Right lobe of liver (tissue), 6 donors: Measurements from ENCODE around the gene BEX2. TPM values are rescaled to one million over a fixed set of nuclear protein-coding genes. Genes with fewer than 3 reads are reported as not detected.
"Not testable (repeated sequence)": the region's sequence is repeated elsewhere in the genome, so short reads cannot be mapped to it uniquely, and the experiment has no call there.

Source experiments
- ATAC-seq, 4 donors: fragments of 200-7000 bp; cut with Tn5 transposase; one replicate each; pipeline ENCODE4 v1.9.1; 2020; ENCODE audit warnings: mild to moderate bottlenecking in 4 of 4, moderate library complexity in 4 of 4
- DNase-seq, 3 donors: peaks; one replicate each; pipeline ENCODE4 v3.0.0-alpha.2; 2020
- H3K27ac ChIP-seq, 3 donors: fragments of 200-600 bp; one replicate each; pipeline ENCODE4 v1.8.0; 2022
- H3K27me3 ChIP-seq, 2 donors: fragments of 200-600 bp; one replicate each; pipeline ENCODE4 v1.8.0; 2022
- H3K36me3 ChIP-seq, 4 donors: fragments of 200-600 bp; sonication (generic) in 1 of 4; one replicate each; pipeline versions ENCODE4 v1.5.1 to v1.8.0; 2017 to 2022; ENCODE audit warnings: control low read depth in 1 of 4
- H3K4me1 ChIP-seq, 4 donors: fragments of 200-600 bp; sonication (generic) in 1 of 4; one replicate each; pipeline versions ENCODE4 v1.5.1 to v1.8.0; 2017 to 2022; ENCODE audit warnings: control low read depth in 1 of 4
- H3K4me3 ChIP-seq, 3 donors: fragments of 200-600 bp; one replicate each; pipeline ENCODE4 v1.8.0; 2022
- H3K9me3 ChIP-seq, 4 donors: fragments of 200-600 bp; sonication (generic) in 1 of 4; one replicate each; pipeline versions ENCODE4 v1.5.1 to v1.8.0; 2017 to 2022; ENCODE audit warnings: control low read depth in 1 of 4
- CTCF ChIP-seq, 4 donors: fragments of 200-600 bp in 3 of 4; fragments of 450-650 bp in 1 of 4; IDR thresholded peaks; one replicate each; pipeline versions ENCODE4 v1.5.1 to v1.8.0; 2016 to 2022; ENCODE audit warnings: antibody characterized with exemption in 4 of 4, mild to moderate bottlenecking in 2 of 4
- POLR2A ChIP-seq: fragments of 450-650 bp; IDR thresholded peaks from one replicate; pipeline ENCODE4 v1.6.1; 2017; ENCODE audit warnings: antibody characterized with exemption, mild to moderate bottlenecking
- WGBS: methylation state at CpG from one replicate; pipeline ENCODE4 v1.1.6; 2018; ENCODE audit warnings: low coverage, low lambda C conversion rate; ENCODE audit not compliant: insufficient coverage; ENCODE audit errors: missing lambda C conversion rate; 5-methylcytosine and 5-hydroxymethylcytosine counted together
- intact Hi-C, 2 donors: fragments of 100-400 bp; cut with DNase I; formaldehyde crosslinking; loops; one replicate each; pipeline versions ENCODE4 v1.11.2 to v1.14.1; 2022
- long read RNA-seq: library from polyadenylated mRNA; unstranded; transcript quantifications from one replicate; pipeline ENCODE4 v2.0.0, GENCODE V29; 2019
- total RNA-seq, 6 experiments: library from RNA; depleted of rRNA in 2 of 6; stranded (reverse); fragments of >200 nt in 2 of 6; fragmentation: NEBNext Ultra II Directional in 3 of 6; extraction: Animal tissue kit (Norgen Biotek cat#: 25700) in 3 of 6; gene quantifications; one replicate each; pipeline versions ENCODE4 v1.1.0 to v1.2.4, GENCODE V29; 2016 to 2023
- donor health status: DM: no; HTN: yes; CAD: no.
- donor health status: DM: no; HTN: no; CAD: no.
- donor health status: DM: no; HTN: no; CAD: no.
- donor health status: DM: no; HTN: yes; CAD: no.
- donor health status: DM: no; HTN: yes; CAD: no.

BEX2 gene
- total RNA-seq, result 1 to 10 TPM in 3 of 6 experiments, not detected in 3; 1.9 to 2.1 (median 2.1) TPM
- long read RNA-seq, partial matches to known transcripts, result 0 of 2 reads
- long read RNA-seq, other reads (novel, unspliced or antisense), result 0 of 2 reads

- intact Hi-C loops, result no loop called here
- no peaks in the 10 kb centered on the region for H3K9me3 ChIP-seq
- no peaks in the 10 kb centered on the region for H3K36me3 ChIP-seq
- WGBS, result 48% methylated on average over 2 of the region's 52 CpGs
- peak within 1 kb of the TSS; percentile 22 to 48 (median 25) for H3K4me3 ChIP-seq
- peaks cover 0 to 3% of the 10 kb centered on the region in 2 donors for H3K27me3 ChIP-seq
- H3K27ac ChIP-seq, result no peak within 1 kb of the TSS
- ATAC-seq (peak; percentile 82 to 96 (median 90)), DNase-seq (peak; percentile 40 to 72 (median 61))
- TF ChIP-seq POLR2A (no peak), CTCF (IDR thresholded peaks at IDR 0.05) (no peak)
- no peaks in the 10 kb centered on the region for H3K4me1 ChIP-seq
Measured at GRCh38 chrX:103310555-103311398, at the start of gene BEX2. Gene BEX2 (minus strand): TSS chrX:103310990. CDS start chrX:103309976, 1,014 bp downstream.

- Histone ChIP-seq H3K27me3 (peaks cover 0 to under 1% of the 10 kb centered on the region in 2 donors), H3K27ac (no peak overlapping the region), H3K4me3 (no peak overlapping the region), H3K9me3 (no peaks in the 10 kb centered on the region), H3K36me3 (no peaks in the 10 kb centered on the region), H3K4me1 (no peaks in the 10 kb centered on the region)
- no peak for TF ChIP-seq POLR2A
- TF ChIP-seq CTCF (IDR thresholded peaks at IDR 0.05), result no peak
- DNase-seq, result no peak
- ATAC-seq, result no peak
- WGBS, result 57% methylated on average over 1 of the region's 2 CpGs
- intact Hi-C loops, result no loop called here
Measured at GRCh38 chrX:103360092-103360491, 49.3 kb upstream of the BEX2 start.

- DNase-seq, H3K4me1 ChIP-seq, H3K27ac ChIP-seq, H3K4me3 ChIP-seq, intact Hi-C loops, H3K9me3 ChIP-seq, ATAC-seq, H3K27me3 ChIP-seq, H3K36me3 ChIP-seq: not testable (repeated sequence)
- WGBS, result no CpG with 5 or more reads among the region's 3 CpGs
Measured at GRCh38 chrX:103359605-103360004, 48.8 kb upstream of the BEX2 start.

- H3K27me3 ChIP-seq, result no peaks in the 10 kb centered on the region
- no peaks in the 10 kb centered on the region for H3K4me1 ChIP-seq
- no peak for TF ChIP-seq POLR2A
- no peak for TF ChIP-seq CTCF (IDR thresholded peaks at IDR 0.05)
- DNase-seq (no peak), ATAC-seq (no peak)
- intact Hi-C loops, result no loop called here
- H3K36me3 ChIP-seq, result no peaks in the 10 kb centered on the region
- no peaks in the 10 kb centered on the region for H3K9me3 ChIP-seq
- H3K27ac ChIP-seq, result no peak overlapping the region
- WGBS, result 71% methylated on average over 2 of the region's 2 CpGs
- H3K4me3 ChIP-seq, result no peak overlapping the region
Measured at GRCh38 chrX:103357871-103358270, 47.1 kb upstream of the BEX2 start.

- peaks cover 0 to 4% of the 10 kb centered on the region in 2 donors for H3K27me3 ChIP-seq
- TF ChIP-seq POLR2A (no peak), CTCF (IDR thresholded peaks at IDR 0.05) (no peak)
- no peaks in the 10 kb centered on the region for H3K36me3 ChIP-seq
- H3K4me3 ChIP-seq, result peak overlapping the region; percentile 41 to 58 (median 54)
- intact Hi-C loops, result no loop called here
- WGBS, result 20% methylated on average over 11 of the region's 13 CpGs
- H3K9me3 ChIP-seq, result no peaks in the 10 kb centered on the region
- ATAC-seq (peak; percentile 68 to 80 (median 72)), DNase-seq (peak in 1 of 3 donors; percentile 32)
- H3K27ac ChIP-seq, result peak overlapping the region; percentile 75 to 87 (median 78)
- no peaks in the 10 kb centered on the region for H3K4me1 ChIP-seq
Measured at GRCh38 chrX:103356858-103357257, 46.1 kb upstream of the BEX2 start.
